ENCODE measurements around the gene LARP6. TPM values are rescaled to one million over a fixed set of nuclear protein-coding genes. Genes with fewer than 3 reads are reported as not detected.
"Not testable (repeated sequence)": the region's sequence is repeated elsewhere in the genome, so short reads cannot be mapped to it uniquely, and the experiment has no call there.

Gene LARP6
- total RNA-seq, 2 experiments from 2014 or later: not detected

- Mint-ChIP-seq H3K4me3 (no peak overlapping the region), H3K36me3 (no peaks in the 10 kb centered on the region), H3K27me3 (peaks cover 14% of the 10 kb centered on the region), H3K9me3 (peaks cover 2% of the 10 kb centered on the region), H3K27ac (no peak overlapping the region), H3K4me1 (no peaks in the 10 kb centered on the region)
- POLR2A ChIA-PET: no interaction called here
- DNase-seq (no peak), ATAC-seq (ENCODE audit: low read depth) (no peak)
These were observed 16.1 kb upstream of the LARP6 start for GRCh38 chr15:70870051-70870450.

- no peak for ATAC-seq (ENCODE audit: low read depth)
- Mint-ChIP-seq H3K27ac (no peak overlapping the region), H3K4me3 (no peak overlapping the region), H3K4me1 (no peaks in the 10 kb centered on the region), H3K27me3 (peaks cover 7% of the 10 kb centered on the region), H3K36me3 (no peaks in the 10 kb centered on the region), H3K9me3 (peaks cover 2% of the 10 kb centered on the region)
- no peak for DNase-seq
- POLR2A ChIA-PET: no interaction called here
These were observed 15.4 kb upstream of the LARP6 start for GRCh38 chr15:70869346-70869745.

- Mint-ChIP-seq H3K27me3 (no peaks in the 10 kb centered on the region), H3K4me3 (no peak overlapping the region), H3K27ac (no peak overlapping the region), H3K9me3 (no peaks in the 10 kb centered on the region), H3K4me1 (no peaks in the 10 kb centered on the region), H3K36me3 (no peaks in the 10 kb centered on the region)
- POLR2A ChIA-PET: no interaction called here
- ATAC-seq (ENCODE audit: low read depth) (no peak), DNase-seq (no peak)
These were observed 14.0 kb upstream of the LARP6 start for GRCh38 chr15:70867911-70868467.

- DNase-seq: no peak
- no peak for ATAC-seq (ENCODE audit: low read depth)
- Mint-ChIP-seq H3K36me3 (no peaks in the 10 kb centered on the region), H3K9me3 (no peaks in the 10 kb centered on the region), H3K4me3 (no peak overlapping the region), H3K27me3 (no peaks in the 10 kb centered on the region), H3K27ac (no peak overlapping the region), H3K4me1 (no peaks in the 10 kb centered on the region)
- POLR2A ChIA-PET: no interaction called here
These were observed 13.2 kb upstream of the LARP6 start for GRCh38 chr15:70866982-70867641.

- Mint-ChIP-seq H3K4me3 (no peak overlapping the region), H3K27ac (no peak overlapping the region), H3K4me1 (no peaks in the 10 kb centered on the region), H3K27me3 (no peaks in the 10 kb centered on the region), H3K36me3 (no peaks in the 10 kb centered on the region), H3K9me3 (no peaks in the 10 kb centered on the region)
- DNase-seq (no peak), ATAC-seq (ENCODE audit: low read depth) (no peak)
- POLR2A ChIA-PET: no interaction called here
These were observed 9.7 kb upstream of the LARP6 start for GRCh38 chr15:70863450-70864218.

GRCh38 chr15:70859998-70860397, 6.0 kb upstream of the LARP6 start:
- Mint-ChIP-seq H3K9me3 (no peaks in the 10 kb centered on the region), H3K4me3 (no peak overlapping the region), H3K27me3 (peaks cover 19% of the 10 kb centered on the region), H3K27ac (no peak overlapping the region), H3K36me3 (no peaks in the 10 kb centered on the region), H3K4me1 (no peaks in the 10 kb centered on the region)
- ATAC-seq (ENCODE audit: low read depth): no peak
- POLR2A ChIA-PET: no interaction called here
- DNase-seq: no peak

GRCh38 chr15:70859322-70859908, 5.5 kb upstream of the LARP6 start:
- ATAC-seq (ENCODE audit: low read depth) (no peak), DNase-seq (no peak)
- POLR2A ChIA-PET: no interaction called here

GRCh38 chr15:70858614-70859321, 4.8 kb upstream of the LARP6 start:
- POLR2A ChIA-PET; ATAC-seq (ENCODE audit: low read depth); H3K4me1 Mint-ChIP-seq; H3K36me3 Mint-ChIP-seq; H3K27ac Mint-ChIP-seq; H3K9me3 Mint-ChIP-seq; DNase-seq; H3K4me3 Mint-ChIP-seq: not testable (repeated sequence)
- H3K27me3 Mint-ChIP-seq: peaks cover 28% of the 10 kb centered on the region

More at GRCh38 chr15:70859322-70859908, 5.5 kb upstream of the LARP6 start:
- no peaks in the 10 kb centered on the region for H3K9me3 Mint-ChIP-seq
- no peak overlapping the region for H3K27ac Mint-ChIP-seq
- no peak overlapping the region for H3K4me3 Mint-ChIP-seq
- H3K36me3 Mint-ChIP-seq: no peaks in the 10 kb centered on the region
- peaks cover 25% of the 10 kb centered on the region for H3K27me3 Mint-ChIP-seq
- peaks cover 2% of the 10 kb centered on the region for H3K4me1 Mint-ChIP-seq

- no peak overlapping the region for H3K4me3 Mint-ChIP-seq
- no peaks in the 10 kb centered on the region for H3K9me3 Mint-ChIP-seq
- no peak for DNase-seq
- H3K4me1 Mint-ChIP-seq: peaks cover 3% of the 10 kb centered on the region
- H3K36me3 Mint-ChIP-seq: no peaks in the 10 kb centered on the region
- POLR2A ChIA-PET: no interaction called here
- no peak overlapping the region for H3K27ac Mint-ChIP-seq
- peaks cover 34% of the 10 kb centered on the region for H3K27me3 Mint-ChIP-seq
- no peak for ATAC-seq (ENCODE audit: low read depth)
These were observed 3.8 kb upstream of the LARP6 start for GRCh38 chr15:70857562-70858285.

- Mint-ChIP-seq H3K27ac (no peak overlapping the region), H3K4me1 (peaks cover 3% of the 10 kb centered on the region), H3K36me3 (no peaks in the 10 kb centered on the region), H3K9me3 (no peaks in the 10 kb centered on the region), H3K4me3 (no peak overlapping the region), H3K27me3 (peaks cover 41% of the 10 kb centered on the region)
- POLR2A ChIA-PET: no interaction called here
- ATAC-seq (ENCODE audit: low read depth) (no peak), DNase-seq (no peak)
These were observed 3.1 kb upstream of the LARP6 start for GRCh38 chr15:70856884-70857561.

GRCh38 chr15:70856177-70856883, 2.4 kb upstream of the LARP6 start:
- ATAC-seq (ENCODE audit: low read depth) (no peak), DNase-seq (no peak)
- no peak overlapping the region for H3K4me3 Mint-ChIP-seq
- H3K27me3 Mint-ChIP-seq: peaks cover 48% of the 10 kb centered on the region
- peaks cover 3% of the 10 kb centered on the region for H3K4me1 Mint-ChIP-seq
- POLR2A ChIA-PET: no interaction called here
- H3K27ac Mint-ChIP-seq: no peak overlapping the region
- H3K9me3 Mint-ChIP-seq: no peaks in the 10 kb centered on the region
- no peaks in the 10 kb centered on the region for H3K36me3 Mint-ChIP-seq

- peaks cover 3% of the 10 kb centered on the region for H3K4me1 Mint-ChIP-seq
- POLR2A ChIA-PET: no interaction called here
- H3K27me3 Mint-ChIP-seq: peaks cover 54% of the 10 kb centered on the region
- H3K36me3 Mint-ChIP-seq: no peaks in the 10 kb centered on the region
- no peak overlapping the region for H3K27ac Mint-ChIP-seq
- H3K9me3 Mint-ChIP-seq: no peaks in the 10 kb centered on the region
- DNase-seq (no peak), ATAC-seq (ENCODE audit: low read depth) (no peak)
- H3K4me3 Mint-ChIP-seq: no peak overlapping the region
These were observed 1.8 kb upstream of the LARP6 start for GRCh38 chr15:70855764-70856163.

All from activated naive CD8-positive, alpha-beta T cell treated with anti-CD3 and anti-CD28 coated beads, Interleukin-2, amount 10 ng/mL, durations not matched to agents 7 days and 5 days (primary cell).